ENCODE results near the gene CRTAP.
"Not testable (repeated sequence)": the region's sequence is repeated elsewhere in the genome, so short reads cannot be mapped to it uniquely, and the experiment has no call there.

CRTAP gene

GRCh38 chr3:33113772-33114621, at the start of gene CRTAP:
Gene CRTAP, plus strand, starts transcription at chr3:33114014. Its CDS starts 64 bp downstream, at chr3:33114078.
- in situ Hi-C loops (cut with MboI; ENCODE audit: low sequenced_read_pairs): no loop called here

- in situ Hi-C loops (cut with MboI; ENCODE audit: low sequenced_read_pairs): no loop called here
Observed at GRCh38 chr3:33064929-33065328, 48.9 kb upstream of the CRTAP start.

GRCh38 chr3:33067484-33067883, 46.3 kb upstream of the CRTAP start:
- in situ Hi-C loops (cut with MboI; ENCODE audit: low sequenced_read_pairs): no loop called here

GRCh38 chr3:33069862-33070261, 44.0 kb upstream of the CRTAP start:
- in situ Hi-C loops (cut with MboI; ENCODE audit: low sequenced_read_pairs): not testable (repeated sequence)

GRCh38 chr3:33071181-33071580, 42.6 kb upstream of the CRTAP start:
- in situ Hi-C loops (cut with MboI; ENCODE audit: low sequenced_read_pairs): no loop called here

GRCh38 chr3:33071946-33072345, 41.9 kb upstream of the CRTAP start:
- in situ Hi-C loops (cut with MboI; ENCODE audit: low sequenced_read_pairs): no loop called here

GRCh38 chr3:33074217-33075067, 39.4 kb upstream of the CRTAP start:
- in situ Hi-C loops (cut with MboI; ENCODE audit: low sequenced_read_pairs): no loop called here

- in situ Hi-C loops (cut with MboI; ENCODE audit: low sequenced_read_pairs): no loop called here
Observed at GRCh38 chr3:33075995-33076394, 37.8 kb upstream of the CRTAP start.

- in situ Hi-C loops (cut with MboI; ENCODE audit: low sequenced_read_pairs): no loop called here
Observed at GRCh38 chr3:33076952-33077351, 36.9 kb upstream of the CRTAP start.

GRCh38 chr3:33077976-33078375, 35.8 kb upstream of the CRTAP start:
- in situ Hi-C loops (cut with MboI; ENCODE audit: low sequenced_read_pairs): no loop called here

GRCh38 chr3:33079813-33080212, 34.0 kb upstream of the CRTAP start:
- in situ Hi-C loops (cut with MboI; ENCODE audit: low sequenced_read_pairs): not testable (repeated sequence)

GRCh38 chr3:33081812-33082211, 32.0 kb upstream of the CRTAP start:
- in situ Hi-C loops (cut with MboI; ENCODE audit: low sequenced_read_pairs): no loop called here

GRCh38 chr3:33083958-33084357, 29.9 kb upstream of the CRTAP start:
- in situ Hi-C loops (cut with MboI; ENCODE audit: low sequenced_read_pairs): no loop called here

- in situ Hi-C loops (cut with MboI; ENCODE audit: low sequenced_read_pairs): no loop called here
Observed at GRCh38 chr3:33088691-33089090, 25.1 kb upstream of the CRTAP start.

- in situ Hi-C loops (cut with MboI; ENCODE audit: low sequenced_read_pairs): no loop called here
Observed at GRCh38 chr3:33089515-33089914, 24.3 kb upstream of the CRTAP start.

- in situ Hi-C loops (cut with MboI; ENCODE audit: low sequenced_read_pairs): no loop called here
Observed at GRCh38 chr3:33091746-33092145, 22.1 kb upstream of the CRTAP start.

- in situ Hi-C loops (cut with MboI; ENCODE audit: low sequenced_read_pairs): no loop called here
Observed at GRCh38 chr3:33092496-33093254, 21.1 kb upstream of the CRTAP start.

GRCh38 chr3:33093847-33094246, 20.0 kb upstream of the CRTAP start:
- in situ Hi-C loops (cut with MboI; ENCODE audit: low sequenced_read_pairs): no loop called here

GRCh38 chr3:33095436-33095835, 18.4 kb upstream of the CRTAP start:
- in situ Hi-C loops (cut with MboI; ENCODE audit: low sequenced_read_pairs): no loop called here

GRCh38 chr3:33096093-33096868, 17.5 kb upstream of the CRTAP start:
- in situ Hi-C loops (cut with MboI; ENCODE audit: low sequenced_read_pairs): no loop called here

Data from hTERT RPE-1 (cell line).